ENCODE measurements around the gene METRN. TPM values are rescaled to one million over a fixed set of nuclear protein-coding genes. Genes with fewer than 3 reads are reported as not detected.

Gene METRN
- total RNA-seq, 1 experiment from 2014 or later = 23.4 TPM

DNA sequence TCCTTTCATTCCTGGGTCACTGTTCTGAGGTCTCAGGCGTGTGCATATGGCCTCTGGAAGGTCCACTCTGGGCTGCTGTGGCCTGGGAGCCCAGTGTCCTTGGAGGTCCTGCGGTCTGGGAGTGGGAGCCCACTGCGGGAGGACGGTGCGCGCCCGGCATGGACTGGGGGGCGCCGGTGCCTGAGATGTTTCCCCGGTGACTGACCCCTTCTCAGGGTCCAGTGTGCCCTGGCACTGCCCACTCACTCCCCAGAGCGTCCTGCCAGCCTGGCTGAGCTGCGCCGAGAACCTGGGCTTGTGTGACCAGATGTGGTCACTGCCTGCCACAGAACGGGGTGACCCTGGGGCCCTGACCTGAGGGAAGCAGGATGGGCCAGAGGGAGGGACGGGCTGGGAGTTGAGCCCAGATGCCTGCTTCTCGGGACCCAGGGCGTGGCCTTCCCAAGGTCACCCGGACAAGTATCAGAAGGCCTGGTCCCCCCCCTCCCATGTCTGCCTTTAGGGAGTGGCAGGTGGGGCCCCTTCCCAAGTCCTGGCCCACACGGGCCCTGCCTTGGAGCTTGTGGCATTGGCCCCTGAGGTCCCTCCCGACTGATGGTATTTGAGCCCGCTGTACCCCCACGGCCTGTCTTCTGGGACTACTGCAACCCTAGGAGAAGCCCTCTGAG, 40.6 kb upstream of the METRN start:
- Histone ChIP-seq H3K9me3 (no peaks in the 10 kb centered on the region), H3K4me1 (0 out of 2 replicates have a peak, but pooled peaks cover 6% of the 10 kb centered on the region), H3K27me3 (replicated peaks; ENCODE audit: control insufficient read depth, insufficient read depth, low read length) (no peaks in the 10 kb centered on the region), H3K36me3 (ENCODE audit: control insufficient read depth, insufficient read depth, low read length) (peaks cover 5% of the 10 kb centered on the region), H3K4me3 (ENCODE audit: low read depth, low read length) (no peak overlapping the region)
- H3K27ac Mint-ChIP-seq (ENCODE audit: unreplicated experiment) = no peak overlapping the region
- no peaks in the 10 kb centered on the region for H3K27me3 Mint-ChIP-seq (ENCODE audit: insufficient read depth, unreplicated experiment)
- POLR2A ChIA-PET = no interaction called here
- no peak overlapping the region for H3K4me3 Mint-ChIP-seq (ENCODE audit: unreplicated experiment)
- CTCF ChIA-PET = no interaction called here
- peaks cover 23% of the 10 kb centered on the region for H3K36me3 Mint-ChIP-seq (ENCODE audit: insufficient read depth, unreplicated experiment)
- intact Hi-C loops (cut with micrococcal nuclease; ENCODE audit: unreplicated experiment) = no loop called here
- no peaks in the 10 kb centered on the region for H3K9me3 Mint-ChIP-seq (ENCODE audit: unreplicated experiment)
- TF ChIP-seq, protein P1, sequence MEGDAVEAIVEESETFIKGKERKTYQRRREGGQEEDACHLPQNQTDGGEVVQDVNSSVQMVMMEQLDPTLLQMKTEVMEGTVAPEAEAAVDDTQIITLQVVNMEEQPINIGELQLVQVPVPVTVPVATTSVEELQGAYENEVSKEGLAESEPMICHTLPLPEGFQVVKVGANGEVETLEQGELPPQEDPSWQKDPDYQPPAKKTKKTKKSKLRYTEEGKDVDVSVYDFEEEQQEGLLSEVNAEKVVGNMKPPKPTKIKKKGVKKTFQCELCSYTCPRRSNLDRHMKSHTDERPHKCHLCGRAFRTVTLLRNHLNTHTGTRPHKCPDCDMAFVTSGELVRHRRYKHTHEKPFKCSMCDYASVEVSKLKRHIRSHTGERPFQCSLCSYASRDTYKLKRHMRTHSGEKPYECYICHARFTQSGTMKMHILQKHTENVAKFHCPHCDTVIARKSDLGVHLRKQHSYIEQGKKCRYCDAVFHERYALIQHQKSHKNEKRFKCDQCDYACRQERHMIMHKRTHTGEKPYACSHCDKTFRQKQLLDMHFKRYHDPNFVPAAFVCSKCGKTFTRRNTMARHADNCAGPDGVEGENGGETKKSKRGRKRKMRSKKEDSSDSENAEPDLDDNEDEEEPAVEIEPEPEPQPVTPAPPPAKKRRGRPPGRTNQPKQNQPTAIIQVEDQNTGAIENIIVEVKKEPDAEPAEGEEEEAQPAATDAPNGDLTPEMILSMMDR (IDR thresholded peaks at IDR 0.05; ENCODE audit: insufficient read depth in 1 of 2, low read depth in 1 of 2, low read length in 1 of 2, severe bottlenecking in 1 of 2, unreplicated experiment in 1 of 2) = no peak
- no TSS peak for BruUV-seq (replicated peaks)
- no peaks in the 10 kb centered on the region for H3K4me1 Mint-ChIP-seq (ENCODE audit: low read depth, unreplicated experiment)
- no peak for DNase-seq

DNA sequence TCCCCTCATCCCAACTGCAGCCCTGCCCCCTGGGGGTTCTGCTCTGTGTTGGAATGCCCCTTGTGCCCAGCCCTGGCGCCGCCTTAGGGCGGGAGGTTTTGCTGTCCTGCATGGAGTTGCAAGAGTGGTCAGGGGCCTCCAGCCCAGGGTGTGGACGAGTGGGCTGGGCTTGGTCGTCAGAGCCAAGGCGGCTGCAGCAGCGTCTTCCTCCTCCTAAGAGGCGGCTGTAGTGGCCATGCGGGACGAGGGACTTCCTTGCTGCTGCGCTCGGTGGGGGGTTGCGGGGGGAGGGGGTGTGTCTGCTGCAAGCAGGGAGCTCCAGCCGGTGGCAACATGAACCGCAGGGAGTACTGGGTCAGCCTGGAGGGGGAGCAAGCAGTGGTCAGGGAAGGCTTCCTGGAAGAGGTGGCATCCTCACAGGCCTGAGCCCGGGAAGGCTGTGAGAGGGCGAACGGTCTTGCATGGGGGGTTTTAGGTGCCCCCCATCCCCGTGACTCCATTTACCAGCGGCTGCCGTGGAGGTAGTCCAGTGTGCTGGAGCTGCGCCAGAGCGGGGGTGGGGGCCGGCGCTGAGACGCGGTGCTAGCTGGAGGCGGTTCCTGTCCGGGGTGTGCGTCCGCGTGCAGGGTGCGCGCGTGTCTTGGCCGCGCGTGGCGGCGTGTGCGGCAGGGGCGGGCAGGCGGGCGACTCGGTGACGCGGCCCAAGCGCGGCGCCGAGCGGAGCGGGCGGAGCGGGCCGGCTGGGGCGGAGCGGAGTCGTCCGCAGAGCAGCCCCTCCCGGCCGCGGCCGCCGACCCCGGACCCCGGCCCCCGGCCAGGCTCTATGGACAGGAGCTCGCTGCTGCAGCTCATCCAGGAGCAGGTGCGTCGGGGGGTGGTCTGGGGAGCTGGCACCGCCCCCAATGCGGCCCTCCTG, 39.7 kb upstream of the METRN start, which contains the start of gene RHBDL1:
RHBDL1 (plus strand) TSS at position 704 of the 916 bp plus-strand sequence; CDS start at position 824, 120 bp downstream.
- peak within 1 kb of the TSS; percentile 53 for H3K4me3 Mint-ChIP-seq (ENCODE audit: unreplicated experiment)

More for the DNA sequence above, 39.7 kb upstream of the METRN start, which contains the start of gene RHBDL1:
- CTCF ChIA-PET = no interaction called here
- no peak within 1 kb of the TSS for H3K27ac Mint-ChIP-seq (ENCODE audit: unreplicated experiment)
- no peak for DNase-seq
- no peaks in the 10 kb centered on the region for H3K9me3 ChIP-seq
- no peaks in the 10 kb centered on the region for H3K27me3 Mint-ChIP-seq (ENCODE audit: insufficient read depth, unreplicated experiment)
- intact Hi-C loops (cut with micrococcal nuclease; ENCODE audit: unreplicated experiment) = no loop called here
- peak within 1 kb of the TSS; percentile 26 for H3K4me3 ChIP-seq (ENCODE audit: low read depth, low read length)
- no peaks in the 10 kb centered on the region for H3K27me3 ChIP-seq (replicated peaks; ENCODE audit: control insufficient read depth, insufficient read depth, low read length)
- peaks cover 2% of the 10 kb centered on the region for H3K36me3 ChIP-seq (ENCODE audit: control insufficient read depth, insufficient read depth, low read length)
- H3K4me1 Mint-ChIP-seq (ENCODE audit: low read depth, unreplicated experiment) = no peaks in the 10 kb centered on the region
- no peaks in the 10 kb centered on the region for H3K9me3 Mint-ChIP-seq (ENCODE audit: unreplicated experiment)
- H3K36me3 Mint-ChIP-seq (ENCODE audit: insufficient read depth, unreplicated experiment) = peaks cover 30% of the 10 kb centered on the region
- BruUV-seq (replicated peaks) = no TSS peak
- 0 out of 2 replicates have a peak, but pooled peaks cover 7% of the 10 kb centered on the region for H3K4me1 ChIP-seq
- TF ChIP-seq, protein P1 (IDR thresholded peaks at IDR 0.05; ENCODE audit: insufficient read depth in 1 of 2, low read depth in 1 of 2, low read length in 1 of 2, severe bottlenecking in 1 of 2, unreplicated experiment in 1 of 2) = no peak
- POLR2A ChIA-PET = interaction anchor here (0.6 kb wide), 1 partner anchor 46 kb away, joined by 3 read pairs; no protein-coding TSS in a partner anchor

Measured in Caco-2 (cell line).